ENCODE measurements around the gene WDR27.

GRCh38 chr6:169639653-169640278 lies 62.1 kb downstream of the WDR27 start:
- TF ChIP-seq, protein P1, sequence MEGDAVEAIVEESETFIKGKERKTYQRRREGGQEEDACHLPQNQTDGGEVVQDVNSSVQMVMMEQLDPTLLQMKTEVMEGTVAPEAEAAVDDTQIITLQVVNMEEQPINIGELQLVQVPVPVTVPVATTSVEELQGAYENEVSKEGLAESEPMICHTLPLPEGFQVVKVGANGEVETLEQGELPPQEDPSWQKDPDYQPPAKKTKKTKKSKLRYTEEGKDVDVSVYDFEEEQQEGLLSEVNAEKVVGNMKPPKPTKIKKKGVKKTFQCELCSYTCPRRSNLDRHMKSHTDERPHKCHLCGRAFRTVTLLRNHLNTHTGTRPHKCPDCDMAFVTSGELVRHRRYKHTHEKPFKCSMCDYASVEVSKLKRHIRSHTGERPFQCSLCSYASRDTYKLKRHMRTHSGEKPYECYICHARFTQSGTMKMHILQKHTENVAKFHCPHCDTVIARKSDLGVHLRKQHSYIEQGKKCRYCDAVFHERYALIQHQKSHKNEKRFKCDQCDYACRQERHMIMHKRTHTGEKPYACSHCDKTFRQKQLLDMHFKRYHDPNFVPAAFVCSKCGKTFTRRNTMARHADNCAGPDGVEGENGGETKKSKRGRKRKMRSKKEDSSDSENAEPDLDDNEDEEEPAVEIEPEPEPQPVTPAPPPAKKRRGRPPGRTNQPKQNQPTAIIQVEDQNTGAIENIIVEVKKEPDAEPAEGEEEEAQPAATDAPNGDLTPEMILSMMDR (IDR thresholded peaks at IDR 0.05) = no peak
- no peak for TF ChIP-seq POLR2A (IDR thresholded peaks at IDR 0.05)
